Measurements from ENCODE around the gene RGR.
A peak's percentile ranks its signal among the peaks of the same experiment; 100 is the strongest.
"Not testable (repeated sequence)": the region's sequence is repeated elsewhere in the genome, so short reads cannot be mapped to it uniquely, and the experiment has no call there.

Gene RGR

DNA sequence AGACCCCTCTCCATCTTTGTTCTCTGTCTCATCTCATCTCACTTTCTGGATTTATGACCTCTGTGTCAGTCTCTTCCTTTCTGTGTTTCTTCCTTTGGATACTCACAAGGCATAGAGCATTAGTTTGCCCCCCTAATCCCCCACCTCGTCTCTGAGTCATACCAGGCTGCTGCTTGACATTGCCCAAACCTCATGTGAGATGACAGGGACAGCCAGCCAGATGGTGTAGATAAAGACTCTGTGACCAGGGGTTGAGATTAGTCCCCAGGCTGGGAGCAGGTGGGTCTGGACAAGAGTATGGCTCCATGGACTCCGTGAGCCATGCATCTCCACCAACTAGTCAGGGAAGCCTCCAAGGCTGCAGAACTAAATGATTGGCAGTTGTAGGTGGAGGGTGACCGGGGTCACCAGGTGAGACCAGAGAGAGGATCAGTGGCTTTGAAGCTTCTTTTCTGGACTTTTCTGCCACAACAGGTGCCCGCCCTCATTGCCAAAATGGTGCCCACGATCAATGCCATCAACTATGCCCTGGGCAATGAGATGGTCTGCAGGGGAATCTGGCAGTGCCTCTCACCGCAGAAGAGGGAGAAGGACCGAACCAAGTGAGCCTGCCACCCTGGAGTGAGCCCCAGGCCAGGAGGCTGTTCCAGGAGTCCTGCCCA is 13.3 kb downstream of the RGR start:
- DNase-seq (ENCODE audit: low read depth) = no peak

DNA sequence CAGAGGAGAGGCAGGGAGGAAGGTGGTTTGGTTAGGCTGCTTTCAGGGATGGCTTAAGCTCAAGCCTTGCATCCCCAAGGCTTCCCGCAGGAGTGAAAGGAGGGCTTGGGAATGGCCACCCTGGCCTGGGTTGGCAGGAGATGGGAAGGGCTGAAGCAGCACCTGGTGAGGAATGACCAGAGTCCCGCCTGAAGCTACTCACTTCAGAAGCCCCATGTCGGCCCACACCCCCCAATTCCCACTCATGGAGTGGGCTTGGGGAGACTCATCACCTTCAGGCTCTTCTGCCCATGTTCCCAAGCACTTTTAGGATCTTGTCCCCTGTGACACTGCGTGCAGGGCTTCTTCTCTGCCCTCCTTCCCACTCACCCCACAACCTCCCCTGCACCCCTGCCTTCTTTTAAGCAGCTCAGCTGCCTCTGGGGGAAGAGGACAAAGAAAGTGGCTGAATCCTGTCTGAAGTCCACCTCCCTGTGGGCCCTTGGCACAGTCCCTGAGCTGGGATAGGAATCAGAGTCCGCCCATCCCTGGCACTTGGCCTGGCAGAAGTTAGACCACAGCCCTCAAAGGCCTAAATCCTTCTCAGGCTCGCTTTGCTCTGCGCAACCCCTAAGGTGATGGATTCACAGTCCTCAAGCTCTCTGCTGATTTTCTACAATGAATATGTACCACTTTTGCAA is 16.5 kb downstream of the RGR start:
- no peak for DNase-seq (ENCODE audit: low read depth)

DNA sequence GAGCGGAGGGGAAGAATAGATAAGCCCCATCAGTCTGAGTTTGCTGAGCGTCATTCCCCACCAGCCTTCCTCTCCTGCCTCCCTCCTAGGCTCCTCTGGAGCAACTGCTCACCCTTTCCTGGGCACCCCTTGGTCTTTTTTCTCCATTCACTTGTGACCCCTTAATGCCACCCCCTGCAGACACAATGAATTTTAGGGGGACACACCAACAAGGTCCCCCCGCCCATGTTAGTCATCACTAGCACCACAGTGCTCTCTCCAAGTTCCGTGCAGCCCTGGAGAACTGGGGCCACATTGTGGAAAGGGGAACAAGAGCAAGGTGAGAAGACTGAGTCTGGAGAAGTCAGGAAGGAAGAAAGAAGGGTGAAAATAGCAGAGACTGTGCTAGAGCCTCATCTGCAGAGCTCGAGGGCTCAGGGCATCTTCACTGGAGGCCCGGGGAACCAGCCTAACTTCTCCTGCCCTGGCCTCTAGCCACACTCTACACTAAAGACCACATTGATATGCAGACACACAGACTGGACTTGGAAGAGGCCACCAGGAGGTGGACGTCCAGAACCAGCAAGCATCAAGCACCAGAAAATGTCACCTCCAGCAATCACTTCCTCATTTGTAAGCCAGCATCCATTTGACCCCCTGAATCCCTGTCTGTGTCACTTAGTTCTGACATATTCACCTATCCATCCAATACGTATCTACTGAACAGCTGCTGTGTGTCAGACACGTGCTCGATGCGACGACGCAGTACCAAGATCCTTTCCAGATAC is 17.5 kb downstream of the RGR start:
- DNase-seq (ENCODE audit: low read depth) = no peak

DNA sequence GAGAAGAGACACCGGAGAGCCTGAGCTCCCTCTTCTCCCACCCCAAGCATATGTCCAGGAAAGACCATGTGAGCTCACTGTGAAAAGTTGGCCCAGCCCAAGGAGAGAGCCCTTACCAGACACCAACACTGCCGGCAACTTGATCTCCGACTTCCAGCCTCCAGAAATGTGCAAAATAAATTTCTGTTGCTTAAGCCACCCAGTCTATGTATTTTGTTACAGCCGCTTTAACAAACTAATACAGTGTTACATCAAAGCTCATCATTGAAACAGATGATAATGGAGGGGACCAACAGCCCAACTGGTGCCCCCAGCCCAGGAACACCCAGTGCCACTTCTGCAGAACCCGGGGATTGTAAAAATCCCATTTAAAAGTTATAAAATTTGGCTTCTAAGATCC is 18.9 kb downstream of the RGR start:
- DNase-seq (ENCODE audit: low read depth) = no peak

DNA sequence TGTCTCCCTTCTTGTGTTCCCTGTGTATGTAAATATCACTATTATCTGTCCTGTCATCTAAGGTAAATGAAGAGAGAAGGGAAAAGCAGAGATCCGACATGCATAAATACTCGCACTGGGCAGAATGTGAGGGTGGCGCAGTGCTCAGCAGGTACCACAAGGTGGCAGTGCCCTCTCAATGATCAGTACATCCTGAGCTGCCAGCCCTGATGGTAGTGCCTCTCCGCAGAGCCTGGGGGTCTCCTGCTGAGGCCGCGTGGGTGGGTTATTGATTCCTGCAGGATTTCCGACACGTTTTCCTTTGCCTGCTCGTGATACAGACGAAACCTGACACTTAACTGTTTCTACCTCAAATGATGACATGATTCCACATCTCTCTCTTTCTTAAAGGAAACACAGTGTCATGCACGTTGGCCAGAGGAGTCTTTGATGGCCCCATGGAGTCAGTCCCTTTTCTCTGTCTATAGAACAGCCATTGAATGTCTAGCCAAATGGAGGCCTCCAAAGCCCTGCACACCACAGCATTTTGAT is 19.8 kb downstream of the RGR start:
- peak; percentile 16 for DNase-seq (ENCODE audit: low read depth)

DNA sequence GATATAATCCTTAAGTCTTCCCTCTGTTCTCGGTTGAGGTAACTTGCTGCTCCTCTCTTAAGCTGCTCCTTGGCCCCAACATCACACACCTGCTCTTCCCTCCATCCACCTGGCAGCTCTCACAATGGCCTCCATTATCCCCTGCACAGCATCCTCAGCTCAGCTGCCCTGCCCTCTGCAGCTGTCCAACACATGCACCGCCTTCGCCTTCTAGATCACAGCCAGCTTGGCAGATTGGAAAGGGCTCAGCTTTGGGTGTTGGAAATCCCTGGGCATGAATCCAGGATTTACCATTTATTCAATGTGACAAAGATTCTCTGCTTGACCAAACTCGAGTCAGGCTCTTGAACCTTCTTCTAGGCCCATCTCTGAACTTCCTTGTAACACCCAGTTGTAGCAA is 20.6 kb downstream of the RGR start:
- no peak for DNase-seq (ENCODE audit: low read depth)

DNA sequence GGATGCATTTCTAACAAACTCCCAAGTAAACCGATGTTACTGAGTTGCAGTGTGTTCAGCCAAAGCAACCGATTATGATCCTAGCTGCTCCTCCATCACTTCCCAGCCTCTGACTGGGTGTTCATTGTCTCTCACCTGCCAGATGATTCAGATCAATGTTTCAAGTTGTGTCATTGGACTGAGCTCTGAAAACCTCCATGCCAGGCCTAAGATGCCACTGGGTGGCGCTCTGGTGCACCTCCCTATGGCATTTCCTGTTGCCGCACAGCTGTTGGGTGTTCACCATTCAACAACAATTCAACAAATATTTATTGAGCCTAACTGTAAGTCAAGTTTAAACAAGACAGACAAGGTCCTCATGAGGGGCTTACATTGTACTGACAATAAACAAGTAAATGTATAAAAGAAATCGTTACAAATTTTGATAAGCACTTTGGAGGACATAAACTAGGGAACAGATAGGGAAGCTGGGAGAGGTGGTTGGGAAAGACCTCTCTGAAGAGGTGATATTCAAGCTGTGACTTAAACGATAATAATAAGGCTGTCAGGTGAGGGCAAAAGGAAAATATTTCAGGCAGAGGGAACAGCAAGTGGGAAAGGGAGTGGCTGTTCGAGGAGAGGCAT is 22.8 kb downstream of the RGR start:
- peak; percentile 15 for DNase-seq (ENCODE audit: low read depth)

DNA sequence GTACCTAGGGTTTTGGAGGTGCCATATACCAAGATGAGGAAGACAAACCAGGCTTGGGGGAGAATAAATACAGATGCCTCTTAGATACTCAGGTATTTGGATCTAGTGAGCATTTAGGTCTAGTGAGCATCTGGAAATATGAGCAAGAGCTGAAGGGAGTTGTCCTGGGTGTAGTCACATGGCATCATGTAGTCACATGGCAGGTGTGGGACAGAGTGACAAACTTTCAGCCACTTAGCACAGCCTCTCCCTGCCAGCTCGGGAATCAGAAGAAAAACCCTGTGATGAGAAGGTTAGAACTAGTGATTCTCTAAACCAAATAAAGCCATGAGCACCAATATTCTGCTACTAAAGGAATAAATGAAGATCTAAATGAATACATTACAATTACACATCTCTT is 24.3 kb downstream of the RGR start:
- DNase-seq (ENCODE audit: low read depth) = no peak

DNA sequence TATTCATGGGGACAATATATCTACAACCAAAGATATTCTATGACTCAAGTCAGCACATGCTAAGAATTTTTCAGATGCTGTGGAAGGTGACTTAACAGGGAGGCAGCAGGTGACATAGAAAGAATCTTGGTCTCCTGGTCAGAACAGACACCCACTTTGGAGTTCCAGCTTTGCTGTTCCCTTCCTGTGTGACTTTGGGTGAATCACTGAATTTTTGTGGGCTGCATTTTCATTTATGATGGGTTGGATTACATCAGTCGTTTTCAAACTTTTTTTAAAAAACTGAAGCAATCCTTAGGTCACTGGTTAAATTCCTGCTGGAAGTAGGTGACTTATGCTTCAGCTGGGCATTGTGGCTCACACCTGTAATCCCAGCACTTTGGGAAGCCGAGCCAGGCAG is 24.9 kb downstream of the RGR start:
- peak; percentile 50 for DNase-seq (ENCODE audit: low read depth)

DNA sequence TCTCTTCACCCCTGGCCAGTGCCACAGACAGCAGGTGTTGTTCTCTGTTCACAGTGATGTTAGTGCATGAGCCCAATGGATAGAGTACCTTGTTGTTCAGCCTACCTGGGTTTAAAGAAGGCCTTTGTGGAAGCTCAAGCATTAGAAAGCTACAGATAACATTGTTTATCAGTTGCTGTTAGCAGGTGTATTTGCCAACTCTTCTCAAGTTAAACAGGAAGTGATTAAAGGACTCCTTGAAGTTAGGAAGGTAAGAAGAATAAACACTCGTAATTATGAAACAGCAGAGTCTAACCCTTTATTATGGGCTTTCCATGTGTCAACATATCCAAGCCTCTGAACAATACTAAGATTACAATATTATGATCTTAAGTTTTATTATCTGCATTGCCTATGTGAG is 25.9 kb downstream of the RGR start:
- DNase-seq (ENCODE audit: low read depth) = no peak

DNA sequence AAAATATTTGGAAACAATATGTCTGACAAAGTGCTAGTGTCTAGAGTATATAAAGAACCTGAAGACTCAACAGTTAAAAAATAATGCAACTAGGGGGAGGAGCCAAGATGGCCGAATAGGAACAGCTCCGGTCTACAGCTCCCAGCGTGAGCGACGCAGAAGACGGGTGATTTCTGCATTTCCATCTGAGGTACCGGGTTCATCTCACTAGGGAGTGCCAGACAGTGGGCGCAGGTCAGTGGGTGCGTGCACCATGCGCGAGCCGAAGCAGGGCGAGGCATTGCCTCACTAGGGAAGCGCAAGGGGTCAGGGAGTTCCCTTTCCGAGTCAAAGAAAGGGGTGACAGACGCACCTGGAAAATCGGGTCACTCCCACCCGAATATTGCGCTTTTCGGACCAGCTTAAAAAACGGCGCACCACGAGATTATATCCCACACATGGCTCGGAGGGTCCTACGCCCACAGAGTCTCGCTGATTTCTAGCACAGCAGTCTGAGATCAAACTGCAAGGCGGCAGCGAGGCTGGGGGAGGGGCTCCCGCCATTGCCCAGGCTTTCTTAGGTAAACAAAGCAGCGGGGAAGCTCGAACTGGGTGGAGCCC is 35.1 kb downstream of the RGR start:
- DNase-seq (ENCODE audit: low read depth) = not testable (repeated sequence)

DNA sequence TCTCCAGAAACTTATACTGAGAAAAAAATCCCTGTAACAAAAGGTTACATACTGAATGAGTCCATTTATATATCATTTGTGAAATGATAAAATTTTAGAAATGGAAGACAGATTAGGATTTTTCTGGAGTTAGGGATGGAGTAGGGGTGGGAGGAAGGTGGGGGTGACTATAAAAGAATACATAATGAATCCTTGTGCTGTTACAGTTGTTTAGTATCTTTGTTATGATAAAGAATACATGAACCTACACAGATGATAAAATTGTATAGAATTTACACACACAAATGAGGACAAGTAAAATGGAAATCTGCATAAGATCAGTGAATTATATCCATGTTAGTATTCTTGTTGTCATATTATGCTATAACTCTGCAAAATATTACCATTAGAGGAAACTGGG is 41.8 kb downstream of the RGR start:
- DNase-seq (ENCODE audit: low read depth) = no peak

DNA sequence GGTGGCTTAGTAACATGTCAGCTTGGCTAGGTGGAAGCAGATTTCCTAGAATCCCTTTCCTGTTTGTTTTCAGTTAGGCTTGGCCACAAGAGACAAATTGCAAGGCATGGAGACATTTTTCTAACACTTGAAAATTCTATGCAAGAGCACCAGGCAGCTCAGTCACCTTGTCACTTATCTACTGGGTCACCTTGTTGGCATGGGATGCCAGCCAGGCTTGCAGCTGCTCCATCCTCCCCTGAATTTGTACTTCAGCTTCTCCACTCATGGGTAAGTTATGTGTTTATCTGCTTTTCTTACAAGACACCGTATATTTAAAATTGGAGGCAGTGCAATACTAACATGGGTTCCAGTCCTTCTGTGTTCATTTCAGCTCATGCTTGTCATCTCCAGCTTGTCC is 43.3 kb downstream of the RGR start:
- DNase-seq (ENCODE audit: low read depth) = no peak

DNA sequence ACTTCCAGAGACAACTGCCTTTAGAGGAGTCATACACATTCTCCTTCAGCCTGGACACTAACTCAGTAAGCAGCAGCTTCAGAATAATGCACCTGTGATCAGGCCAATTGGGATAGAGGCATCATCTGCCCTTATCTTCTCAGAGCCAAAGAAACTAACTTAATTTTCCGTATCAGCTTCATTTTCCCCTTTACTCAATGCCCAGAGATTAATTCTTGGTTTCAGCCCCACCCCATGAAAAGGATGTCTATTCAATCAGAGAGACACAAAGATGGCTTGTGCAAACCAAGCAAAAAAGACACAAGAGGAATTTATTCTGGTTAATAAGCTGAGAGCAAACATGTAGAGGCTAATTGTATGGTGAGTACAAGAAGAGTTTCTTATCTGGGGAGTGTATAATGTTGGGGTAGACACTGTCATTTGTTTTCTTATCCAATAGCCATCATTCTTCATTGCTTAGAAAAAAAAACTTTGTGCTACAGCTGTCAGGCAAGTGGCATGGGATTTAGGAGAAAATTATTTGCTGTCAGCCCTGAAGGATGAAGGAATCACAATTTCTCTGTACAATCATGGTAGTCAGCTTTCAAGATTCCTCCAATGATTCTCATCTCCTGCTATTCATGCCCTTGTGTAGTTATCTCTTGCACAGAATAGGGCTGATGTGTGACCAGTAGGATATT is 44.8 kb downstream of the RGR start:
- no peak for DNase-seq (ENCODE audit: low read depth)

DNA sequence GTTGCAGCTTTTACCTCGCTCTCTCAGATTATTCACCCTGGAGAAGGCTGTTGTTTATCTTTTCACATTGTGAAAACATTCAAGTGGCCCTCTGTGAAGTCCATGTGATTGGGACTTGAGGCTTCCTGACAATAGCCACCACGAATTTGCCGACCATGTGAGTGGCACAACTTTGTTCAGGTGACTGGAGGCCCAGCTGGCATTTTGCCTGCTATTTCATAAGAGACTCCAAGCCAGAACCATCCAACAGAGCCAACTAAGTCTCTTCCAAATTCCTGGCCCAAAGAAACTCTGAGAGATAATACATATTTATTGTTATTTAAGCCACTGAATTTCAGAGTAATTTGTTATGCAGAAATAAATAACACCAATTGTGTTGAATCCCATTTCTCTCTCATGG is 45.4 kb downstream of the RGR start:
- DNase-seq (ENCODE audit: low read depth) = no peak

DNA sequence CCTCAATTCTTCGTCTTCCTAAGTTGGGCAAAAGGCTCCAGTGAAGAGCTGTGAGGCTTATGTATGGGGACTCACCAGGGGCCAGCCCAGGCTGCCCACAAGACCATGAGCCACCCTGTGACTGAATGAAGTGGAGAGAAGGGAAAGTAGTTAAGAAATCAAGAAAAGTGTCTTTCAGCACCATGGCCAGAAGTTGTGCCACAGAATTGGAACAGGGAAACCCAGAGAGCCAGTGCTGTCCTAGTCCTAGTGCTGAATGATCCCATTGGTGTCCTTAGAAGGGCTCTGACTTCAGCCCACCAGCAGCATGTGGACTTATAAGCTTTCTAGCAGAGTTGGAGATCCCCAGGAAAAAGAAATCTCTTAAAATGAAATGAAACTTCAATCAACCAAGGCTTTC is 46.5 kb downstream of the RGR start:
- no peak for DNase-seq (ENCODE audit: low read depth)

DNA sequence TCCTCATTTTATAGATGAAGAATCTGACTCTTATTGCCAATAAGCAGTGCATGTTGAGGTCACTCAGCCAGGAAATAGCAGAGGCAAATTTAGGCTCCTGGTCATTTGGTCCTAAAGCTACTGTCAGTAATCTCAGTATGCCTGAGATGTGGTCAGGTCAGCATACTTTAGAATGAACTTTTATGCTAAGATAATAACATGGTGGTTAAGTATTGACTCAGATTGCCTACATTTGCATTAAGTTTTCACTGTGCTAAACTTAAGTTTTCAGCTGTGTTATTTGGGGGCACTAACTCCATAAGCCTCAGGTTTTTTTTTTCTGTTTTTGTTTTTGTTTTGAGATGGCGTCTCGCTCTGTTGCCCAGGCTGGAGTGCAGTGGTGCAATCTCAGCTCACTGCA is 47.6 kb downstream of the RGR start:
- no peak for DNase-seq (ENCODE audit: low read depth)

DNA sequence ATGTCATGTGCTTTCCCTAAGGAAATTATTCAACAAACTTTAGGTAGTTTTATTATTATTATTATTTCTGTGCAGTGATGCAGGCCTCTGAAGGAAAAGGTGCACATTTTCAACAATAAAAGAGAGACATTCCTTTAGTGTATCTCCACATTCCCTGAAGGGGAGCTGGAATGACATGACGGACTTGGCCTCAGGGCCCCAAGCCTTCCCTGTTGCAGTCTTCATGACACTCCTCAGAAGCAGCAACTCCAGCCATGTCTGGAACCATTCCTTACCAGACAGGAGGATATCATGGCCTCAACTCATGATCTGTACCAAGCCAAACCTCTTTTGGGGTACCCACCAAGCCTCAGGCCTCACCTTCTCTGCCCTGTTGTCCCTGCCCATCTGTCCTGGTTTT is 48.3 kb downstream of the RGR start:
- no peak for DNase-seq (ENCODE audit: low read depth)

DNA sequence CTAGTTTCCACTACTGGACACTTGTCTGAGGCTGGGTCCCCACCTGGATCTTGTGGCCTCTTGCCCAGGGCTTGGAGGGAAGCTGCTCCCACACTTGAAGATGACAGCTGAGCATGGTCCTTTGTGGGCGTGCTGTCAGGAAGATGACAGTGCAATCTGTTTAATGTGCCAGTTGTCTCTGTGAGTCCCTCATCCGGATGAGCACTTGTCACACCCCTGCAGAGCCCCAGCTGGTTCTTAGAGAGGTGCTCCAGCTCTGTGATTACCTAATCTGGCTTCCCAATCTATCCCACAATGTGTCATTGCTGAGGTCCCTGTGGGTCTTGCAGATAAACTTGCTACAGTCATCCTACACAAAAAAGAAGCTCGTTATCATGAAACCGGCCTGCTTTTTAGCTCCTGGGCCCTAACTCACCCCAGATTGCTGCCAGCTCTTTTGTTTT is 48.7 kb downstream of the RGR start:
- no peak for DNase-seq (ENCODE audit: low read depth)

DNA sequence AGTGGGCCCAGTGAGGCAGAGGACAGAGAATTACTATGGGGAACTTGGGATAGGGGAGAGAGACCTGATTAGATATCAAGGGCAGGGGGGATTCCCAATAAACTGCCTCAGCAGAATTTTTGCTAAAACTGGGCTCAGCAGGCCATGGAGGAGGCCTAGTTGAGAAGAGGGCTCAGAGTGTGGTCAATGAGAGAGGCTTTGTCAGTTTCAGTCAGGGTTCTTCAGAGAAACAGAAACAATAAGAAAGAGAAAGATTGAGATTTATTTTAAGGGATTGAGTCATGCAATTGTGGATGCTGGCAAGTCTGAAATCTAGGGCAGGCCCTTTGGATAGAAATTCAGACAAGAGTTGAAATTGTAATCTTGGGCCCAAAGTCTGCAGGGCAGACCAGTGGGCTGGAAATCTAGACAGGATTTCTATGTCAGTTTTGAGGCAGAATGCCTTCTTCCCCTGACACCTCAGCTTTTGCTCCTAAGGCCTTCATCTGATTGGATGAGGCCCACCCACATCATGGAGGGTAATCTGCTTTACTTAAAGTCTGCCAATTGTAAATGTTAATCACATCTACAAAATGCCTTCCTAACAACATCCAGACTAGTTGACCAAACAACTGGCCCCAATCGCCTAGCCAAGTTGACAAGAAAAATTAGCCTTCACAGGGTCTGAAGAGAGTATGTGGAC is 50.1 kb downstream of the RGR start:
- DNase-seq (ENCODE audit: low read depth) = no peak
